ENCODE data around the gene TCN2. TPM values are rescaled to one million over a fixed set of nuclear protein-coding genes. Genes with fewer than 3 reads are reported as not detected.
A peak's percentile ranks its signal among the peaks of the same experiment; 100 is the strongest.

The TCN2 gene
- total and polyA plus RNA-seq, 9 of the 15 experiments (the other 6 are each of a cell fraction or from before 2014, with no cell fraction given), result 0.88 to 5.4 (median 1.7) TPM

GRCh38 chr22:30637701-30638114 lies 30.7 kb downstream of the TCN2 start (continued):
- TF ChIP-seq, protein P1, sequence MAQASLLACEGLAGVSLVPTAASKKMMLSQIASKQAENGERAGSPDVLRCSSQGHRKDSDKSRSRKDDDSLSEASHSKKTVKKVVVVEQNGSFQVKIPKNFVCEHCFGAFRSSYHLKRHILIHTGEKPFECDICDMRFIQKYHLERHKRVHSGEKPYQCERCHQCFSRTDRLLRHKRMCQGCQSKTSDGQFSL (CRISPR knock-in tag; IDR thresholded peaks at IDR 0.05), result no peak
- TF ChIP-seq, protein P1 (tag; IDR thresholded peaks at IDR 0.05), result no peak
- TF ChIP-seq KDM1A (IDR thresholded peaks at IDR 0.05) (0 out of 4 replicates have a peak, but pooled peaks of 1 of the 2 experiments have one; percentile 35), RFX1 (IDR thresholded peaks at IDR 0.05) (peak; percentile 92), E2F4 (CRISPR knock-in tag; IDR thresholded peaks at IDR 0.05; ENCODE audit: low read depth) (no peak), BCOR (IDR thresholded peaks at IDR 0.05) (peak; percentile 55; the same call in 1 of the 2 replicates), NR2C2 (CRISPR knock-in tag; IDR thresholded peaks at IDR 0.05) (no peak), NR2C2 (tag; IDR thresholded peaks at IDR 0.05) (peak; percentile 44; the same call in 1 of the 2 replicates), FOXJ3 (CRISPR knock-in tag; IDR thresholded peaks at IDR 0.05) (peak; percentile 64; the same call in 1 of the 2 replicates), PHTF2 (CRISPR knock-in tag; IDR thresholded peaks at IDR 0.05) (no peak), FOXJ2 (tag; IDR thresholded peaks at IDR 0.05) (peak; percentile 68; the same call in 1 of the 2 replicates), MYC (IDR thresholded peaks at IDR 0.05; ENCODE audit: low read depth, low read length) (peak; percentile 54), MYC (CRISPR knock-in tag; IDR thresholded peaks at IDR 0.05; ENCODE audit: borderline replicate concordance, low read depth) (no peak)

All from K562 (cell line).